NCI-H524 treated with DMSO at 0.1 percent for 48 hours (cell line): ENCODE measurements around the gene INPP5J.
"Not testable (repeated sequence)": the region's sequence is repeated elsewhere in the genome, so short reads cannot be mapped to it uniquely, and the experiment has no call there.

Experiments
- DNase-seq: peaks from one replicate; lab custom pipeline; 2025; lab: John Stamatoyannopoulos, UW

Gene INPP5J

GRCh38 chr22:31122532-31123291 is at the start of gene INPP5J:
TSS of gene INPP5J (plus strand) at chr22:31122966. CDS start at chr22:31123015, 49 bp downstream.
- DNase-seq, result no peak

DNA sequence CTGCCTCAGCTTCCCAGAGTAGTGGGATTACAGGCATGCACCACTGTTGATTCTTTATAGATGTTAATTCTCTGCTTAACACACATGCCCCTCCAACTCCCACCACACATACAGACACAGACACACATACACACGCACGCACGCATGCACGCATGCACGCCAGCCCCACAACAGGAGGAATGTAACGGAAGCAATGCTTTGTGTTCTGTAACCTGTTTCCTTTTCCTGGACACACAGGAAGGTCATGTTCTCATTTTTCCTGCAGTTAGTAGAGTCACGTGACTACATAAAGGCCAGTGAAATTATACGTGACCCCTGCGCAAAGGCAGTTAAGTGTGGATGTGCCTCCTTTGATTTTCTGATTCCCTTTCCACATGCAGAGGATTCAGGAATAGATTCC is 49.6 kb upstream of the INPP5J start:
- DNase-seq, result not testable (repeated sequence)

- DNase-seq, result not testable (repeated sequence)
Measured at GRCh38 chr22:31073545-31074145, 49.1 kb upstream of the INPP5J start.

DNA sequence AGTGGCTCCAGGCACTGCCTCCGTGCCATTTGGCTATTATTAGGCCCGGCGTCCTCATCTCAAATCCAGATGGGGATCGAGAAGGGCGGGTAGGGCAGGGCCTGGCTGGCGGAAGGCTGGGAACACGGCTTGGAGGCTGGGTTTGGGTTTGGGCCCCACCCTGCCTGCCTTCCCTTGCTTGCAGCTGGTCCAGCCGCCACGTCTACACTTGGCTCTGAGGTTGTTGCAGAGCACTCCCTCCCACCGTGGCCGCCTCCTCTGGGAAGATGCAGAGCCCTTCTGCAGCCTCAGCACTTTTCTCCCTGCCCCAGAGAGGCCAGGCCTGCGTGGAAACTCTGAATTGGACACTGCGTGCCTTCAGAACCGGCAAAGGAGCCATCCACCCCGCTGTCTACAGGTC is 46.8 kb upstream of the INPP5J start:
- DNase-seq, result no peak

DNA sequence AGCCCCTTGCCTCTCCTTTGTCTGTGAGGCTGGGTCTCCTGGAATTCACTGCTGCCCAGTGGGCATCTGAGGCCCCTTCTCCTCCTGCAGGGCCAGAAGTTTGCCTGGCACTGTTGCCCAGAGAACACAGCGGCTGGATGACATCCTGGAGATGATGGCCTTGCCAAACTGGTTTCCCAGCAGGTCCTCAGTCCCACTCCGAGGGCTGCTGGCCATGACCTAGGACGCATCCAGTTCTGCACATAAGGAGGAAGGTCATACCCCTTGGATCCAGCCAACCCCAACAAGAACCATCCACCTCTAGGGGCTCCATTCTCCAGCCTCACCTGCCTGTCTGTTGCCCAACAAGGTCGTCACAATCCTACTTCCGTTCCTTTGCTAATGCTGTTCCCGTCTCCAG is 45.1 kb upstream of the INPP5J start:
- no peak for DNase-seq

GRCh38 chr22:31078389-31078788 is 44.4 kb upstream of the INPP5J start:
- DNase-seq, result not testable (repeated sequence)

GRCh38 chr22:31079095-31079642 is 43.6 kb upstream of the INPP5J start:
- DNase-seq, result no peak

DNA sequence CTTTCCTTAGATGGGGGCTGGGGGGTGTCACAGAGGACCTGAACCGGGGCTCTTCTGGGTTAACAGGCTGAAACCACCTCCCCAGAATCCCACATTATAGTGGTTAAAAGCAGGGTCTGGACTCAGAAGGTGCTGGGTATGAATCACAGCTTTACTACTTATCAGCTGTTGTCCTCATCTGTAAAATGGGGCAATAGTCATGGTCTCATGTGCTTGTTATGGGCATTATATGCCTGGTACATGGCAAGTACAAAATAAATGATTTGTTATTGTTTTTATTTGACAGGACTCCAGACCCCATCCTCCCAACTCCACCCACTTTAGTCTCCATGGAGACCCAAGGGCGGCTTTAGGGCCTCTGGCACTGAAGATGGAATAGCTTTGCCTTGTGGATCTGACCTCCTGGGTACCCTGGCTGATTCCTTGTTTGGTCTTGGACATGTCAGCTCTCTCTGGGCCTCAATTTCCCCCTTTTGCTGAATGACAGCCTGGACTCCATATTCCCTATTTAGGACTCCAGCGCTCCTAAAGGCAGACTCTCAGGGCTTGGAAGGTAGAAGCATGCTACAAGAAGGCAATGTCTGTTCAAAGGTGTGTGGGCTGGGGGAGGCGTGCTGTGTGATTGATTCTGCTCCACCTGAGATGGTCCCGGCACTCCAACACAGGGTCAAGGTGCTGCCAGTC is 42.5 kb upstream of the INPP5J start:
- DNase-seq, result no peak

DNA sequence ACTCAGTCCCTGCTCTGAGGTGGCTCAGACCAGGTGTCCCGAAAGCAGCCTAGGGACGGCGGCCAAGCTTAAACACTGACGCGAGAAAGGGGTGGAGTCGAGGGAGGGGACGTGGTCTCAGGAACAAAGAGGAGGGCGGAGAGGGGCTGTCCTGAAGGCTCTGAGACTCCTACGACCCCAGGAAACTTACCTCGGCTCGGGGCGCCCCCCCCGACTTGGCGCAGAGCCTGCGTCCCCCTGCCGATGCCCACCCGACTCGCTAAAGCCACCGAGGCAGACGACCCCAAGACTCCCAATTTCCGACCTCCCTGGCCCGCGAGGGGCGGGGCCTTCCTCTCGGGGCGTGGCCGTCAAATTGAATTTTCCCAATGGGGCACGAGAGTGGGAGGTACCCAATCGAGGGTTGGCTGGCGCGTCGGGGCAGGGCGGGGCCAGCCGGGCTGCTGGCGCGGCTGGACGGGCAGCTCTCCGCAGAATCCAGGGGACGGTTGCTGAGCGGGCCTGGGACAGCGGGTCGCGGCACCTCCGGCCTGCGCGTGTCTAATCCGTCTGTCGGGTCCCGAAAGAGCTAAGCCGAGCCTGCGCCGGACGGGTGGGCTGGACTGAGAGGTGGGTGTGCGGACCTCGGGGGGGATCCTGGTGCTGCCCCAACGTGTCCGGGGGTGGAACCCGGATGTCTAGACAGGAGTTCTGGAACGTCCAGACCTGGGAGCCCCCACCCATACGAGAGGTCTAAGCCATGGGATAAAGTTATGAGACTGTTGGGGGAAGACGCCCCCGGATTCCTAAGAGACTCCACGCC is 41.7 kb upstream of the INPP5J start, which contains the start of gene SMTN:
TSS of gene SMTN (plus strand) at position 471 of the 802 bp plus-strand sequence. CDS start 1,941 bp downstream, outside the sequence.
- DNase-seq, result peak; percentile 41

GRCh38 chr22:31081963-31082605 is 40.7 kb upstream of the INPP5J start:
- DNase-seq, result no peak

DNA sequence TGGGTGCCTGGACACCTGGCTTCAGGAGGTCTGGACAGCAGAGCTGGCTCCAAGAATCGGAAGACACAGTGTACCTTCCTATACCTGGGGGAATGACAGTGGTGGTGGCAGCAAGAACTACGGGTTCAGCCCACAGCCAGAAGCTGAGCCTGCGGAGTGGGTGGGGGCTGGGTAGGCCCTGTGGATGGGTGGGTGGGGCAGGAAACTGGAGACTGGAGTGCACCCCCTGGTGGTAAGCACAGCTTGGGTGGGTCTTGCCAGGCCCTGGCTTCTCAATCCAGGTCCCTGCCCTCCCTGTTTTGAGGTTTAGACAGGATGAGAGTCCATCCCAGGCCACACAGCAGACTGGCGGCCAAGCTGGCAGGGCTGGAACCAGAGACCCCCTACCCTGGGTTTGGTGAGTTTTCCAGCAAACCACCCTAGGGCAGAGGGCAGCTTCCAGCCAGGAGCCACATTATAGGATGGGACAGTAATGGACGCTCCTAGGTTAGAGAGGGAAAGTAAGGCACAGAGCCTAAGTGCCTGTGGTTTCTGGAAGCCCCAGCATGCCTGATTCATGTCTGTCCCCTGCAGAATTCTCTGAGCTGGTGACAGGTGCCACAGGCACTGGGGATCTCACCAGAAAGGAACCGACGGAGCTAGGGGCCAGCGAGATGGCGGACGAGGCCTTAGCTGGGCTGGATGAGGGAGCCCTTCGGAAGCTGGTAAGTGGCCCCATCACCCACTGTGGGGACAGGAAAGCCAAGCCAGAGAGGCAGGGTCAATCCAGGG is 40.0 kb upstream of the INPP5J start:
- no peak for DNase-seq

GRCh38 chr22:31083377-31083768 is 39.4 kb upstream of the INPP5J start:
- DNase-seq, result no peak

DNA sequence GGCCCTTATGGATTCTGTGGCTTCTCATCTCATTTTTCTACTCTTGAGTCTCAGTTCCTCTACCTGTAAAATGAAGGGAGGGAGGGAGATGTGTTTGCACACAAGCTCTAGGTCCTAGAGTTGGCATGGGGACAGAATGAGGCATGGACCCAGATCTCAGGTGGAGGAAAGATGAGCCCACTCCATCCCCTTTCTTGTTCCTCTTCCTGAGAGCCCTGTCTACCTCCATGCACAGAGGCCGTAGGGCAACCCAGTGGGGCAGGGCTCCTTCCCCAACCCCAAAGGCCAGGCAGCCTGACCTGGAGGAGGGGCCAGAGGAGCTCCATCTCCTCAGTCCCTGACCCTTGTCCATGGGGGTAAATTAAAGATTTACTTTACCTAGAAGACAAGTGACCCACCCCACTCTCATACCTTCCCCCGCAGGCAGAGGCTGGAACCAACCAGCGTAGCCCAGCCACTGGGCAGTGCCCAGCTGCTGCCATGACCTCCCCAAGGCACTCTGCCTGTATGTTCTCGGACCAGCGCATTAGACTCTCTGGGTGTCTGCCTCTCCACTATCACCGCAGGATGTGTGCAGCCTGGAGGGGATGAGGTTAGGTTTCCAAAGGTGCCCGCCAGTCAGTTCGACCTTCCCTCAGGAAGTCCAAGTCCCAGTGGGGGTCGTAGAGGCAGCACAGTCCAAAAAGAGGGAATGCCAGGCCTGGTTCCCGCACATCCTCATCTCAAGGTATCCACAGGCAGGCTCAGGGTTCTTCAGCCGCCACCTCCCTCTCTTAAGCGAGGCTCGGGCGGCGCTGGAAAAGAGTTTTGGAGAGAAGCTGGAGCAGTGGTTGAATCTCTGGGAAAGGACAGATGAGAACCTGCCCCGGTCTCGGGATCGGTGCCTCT is 38.6 kb upstream of the INPP5J start:
- no peak for DNase-seq

DNA sequence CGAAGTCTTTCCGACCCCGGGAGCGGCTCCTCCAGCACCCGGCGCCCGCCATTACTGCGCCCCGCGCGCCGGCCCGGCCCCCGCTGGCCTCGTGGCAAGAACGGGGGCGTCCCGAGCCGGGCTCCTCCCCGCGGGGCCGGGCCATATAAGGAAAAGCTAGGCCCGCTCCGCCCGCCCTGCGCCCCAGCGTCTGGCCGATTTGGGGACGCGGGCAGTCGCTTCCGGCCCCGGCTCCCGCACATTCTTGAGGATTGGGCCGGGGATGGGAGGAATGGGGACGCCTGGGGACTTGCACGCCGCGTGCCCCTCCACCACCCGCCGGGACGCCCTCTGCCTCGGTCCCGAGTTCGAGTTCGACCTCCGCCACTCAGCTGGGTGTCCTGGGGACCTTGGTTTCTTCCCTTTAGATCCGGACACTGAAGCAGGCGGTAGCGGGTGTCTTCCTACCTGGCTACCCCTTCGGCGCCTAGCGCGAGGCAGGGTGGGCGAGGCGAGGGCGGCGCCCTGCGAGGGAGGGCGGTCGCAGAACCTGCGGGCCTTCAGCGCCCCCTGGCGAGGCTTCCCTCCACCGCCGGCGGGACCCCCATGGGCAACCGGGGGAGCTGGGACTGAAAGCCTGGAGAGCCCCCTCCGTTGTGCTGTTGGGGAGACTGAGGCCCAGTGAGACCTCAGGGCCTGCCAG is 37.8 kb upstream of the INPP5J start:
- no peak for DNase-seq

DNA sequence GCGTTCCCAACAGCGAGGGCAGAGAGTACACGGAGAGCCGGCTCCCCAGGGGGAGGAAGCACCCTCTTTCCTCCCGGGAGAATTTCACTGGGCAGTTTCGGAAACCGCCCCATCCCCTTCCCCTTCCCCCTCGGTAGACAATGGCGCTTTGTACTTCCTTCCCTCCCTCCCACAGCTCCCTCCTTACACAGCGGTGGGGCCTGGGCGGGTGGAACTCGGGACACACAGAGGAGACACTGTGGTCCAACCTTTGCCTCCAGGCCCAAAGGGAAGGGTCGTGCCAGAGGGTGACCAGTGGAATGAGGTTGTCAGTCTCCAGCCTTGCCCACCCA is 37.3 kb upstream of the INPP5J start:
- DNase-seq, result no peak

GRCh38 chr22:31085928-31086327 is 36.8 kb upstream of the INPP5J start:
- no peak for DNase-seq

GRCh38 chr22:31086703-31087330 is 35.9 kb upstream of the INPP5J start:
- no peak for DNase-seq

DNA sequence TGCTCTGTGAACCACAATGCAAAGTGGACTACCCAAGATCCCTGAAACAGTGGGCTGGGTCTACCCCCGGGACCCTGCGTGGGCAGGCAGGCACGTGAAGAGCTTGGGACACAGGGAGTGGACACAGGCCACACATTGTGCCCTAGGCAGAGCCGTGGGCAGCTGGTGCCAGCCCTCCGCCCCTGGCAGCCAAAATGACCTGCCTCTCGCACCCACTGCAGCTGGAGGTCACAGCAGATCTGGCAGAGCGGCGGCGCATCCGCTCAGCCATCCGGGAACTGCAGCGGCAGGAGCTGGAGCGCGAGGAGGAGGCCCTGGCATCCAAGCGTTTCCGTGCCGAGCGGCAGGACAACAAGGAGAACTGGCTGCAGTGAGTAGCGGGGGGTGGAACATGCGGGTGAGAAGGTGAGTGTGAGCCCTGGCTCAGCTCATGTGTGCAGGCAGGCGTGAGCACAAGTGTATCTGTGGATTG is 35.0 kb upstream of the INPP5J start:
- no peak for DNase-seq
